ENCODE results near the gene SMARCAL1. TPM values are rescaled to one million over a fixed set of nuclear protein-coding genes. Genes with fewer than 3 reads are reported as not detected.

The SMARCAL1 gene
- polyA plus RNA-seq, 1 donor from 2014 or later = 7.5 TPM

DNA sequence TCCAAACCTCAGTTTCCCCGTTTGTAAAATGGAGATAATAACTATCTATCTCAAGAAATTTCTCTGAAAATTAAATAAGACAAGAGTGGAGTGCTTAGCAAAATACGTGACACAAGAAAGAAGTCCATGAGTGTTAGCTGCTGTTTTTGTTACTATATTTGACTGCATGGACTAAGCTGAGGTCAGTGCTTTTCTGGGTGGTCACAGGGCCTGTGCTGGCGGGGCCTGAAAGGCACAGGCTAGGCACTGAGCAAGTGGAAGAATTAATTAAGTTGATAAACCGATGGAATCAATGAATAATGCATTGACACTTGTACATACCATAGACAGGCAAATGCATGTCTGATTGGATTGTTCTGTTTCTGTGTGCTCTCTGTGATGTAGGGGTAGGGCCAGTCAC, 113.7 kb downstream of the SMARCAL1 start:
- Histone ChIP-seq H3K4me3 (ENCODE audit: low read length) (no peak overlapping the region), H3K27me3 (ENCODE audit: insufficient read depth, low read depth, low read length) (no peaks in the 10 kb centered on the region), H3F3A (ENCODE audit: insufficient read depth, low read length, poor library complexity, severe bottlenecking) (no peaks in the 10 kb centered on the region), H3K36me3 (ENCODE audit: insufficient read depth, low read length) (no peaks in the 10 kb centered on the region), H3K9me3 (ENCODE audit: low read length) (no peaks in the 10 kb centered on the region), H3K79me2 (replicated peaks; ENCODE audit: insufficient read depth, low read length) (no peaks in the 10 kb centered on the region), H3K27ac (ENCODE audit: low read length) (no peak overlapping the region), H4K20me1 (ENCODE audit: insufficient read depth) (no peaks in the 10 kb centered on the region), H3K9me2 (ENCODE audit: insufficient read depth, low read length) (no peaks in the 10 kb centered on the region), H3K4me2 (ENCODE audit: low read length) (no peak overlapping the region), H2AFZ (ENCODE audit: low read depth, low read length) (no peak overlapping the region), H3K9ac (ENCODE audit: low read length) (no peak overlapping the region)
- TF ChIP-seq, protein P1, sequence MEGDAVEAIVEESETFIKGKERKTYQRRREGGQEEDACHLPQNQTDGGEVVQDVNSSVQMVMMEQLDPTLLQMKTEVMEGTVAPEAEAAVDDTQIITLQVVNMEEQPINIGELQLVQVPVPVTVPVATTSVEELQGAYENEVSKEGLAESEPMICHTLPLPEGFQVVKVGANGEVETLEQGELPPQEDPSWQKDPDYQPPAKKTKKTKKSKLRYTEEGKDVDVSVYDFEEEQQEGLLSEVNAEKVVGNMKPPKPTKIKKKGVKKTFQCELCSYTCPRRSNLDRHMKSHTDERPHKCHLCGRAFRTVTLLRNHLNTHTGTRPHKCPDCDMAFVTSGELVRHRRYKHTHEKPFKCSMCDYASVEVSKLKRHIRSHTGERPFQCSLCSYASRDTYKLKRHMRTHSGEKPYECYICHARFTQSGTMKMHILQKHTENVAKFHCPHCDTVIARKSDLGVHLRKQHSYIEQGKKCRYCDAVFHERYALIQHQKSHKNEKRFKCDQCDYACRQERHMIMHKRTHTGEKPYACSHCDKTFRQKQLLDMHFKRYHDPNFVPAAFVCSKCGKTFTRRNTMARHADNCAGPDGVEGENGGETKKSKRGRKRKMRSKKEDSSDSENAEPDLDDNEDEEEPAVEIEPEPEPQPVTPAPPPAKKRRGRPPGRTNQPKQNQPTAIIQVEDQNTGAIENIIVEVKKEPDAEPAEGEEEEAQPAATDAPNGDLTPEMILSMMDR (IDR thresholded peaks at IDR 0.05; ENCODE audit: poor library complexity, severe bottlenecking) = no peak
- TF ChIP-seq TAF1 (IDR thresholded peaks at IDR 0.05; ENCODE audit: low read depth) (no peak), EZH2 (IDR thresholded peaks at IDR 0.05; ENCODE audit: borderline replicate concordance, insufficient read depth, low read length, poor library complexity, severe bottlenecking) (no peak), SMC3 (conservative IDR thresholded peaks at IDR 0.05; ENCODE audit: poor library complexity) (no peak), RAD21 (conservative IDR thresholded peaks at IDR 0.05) (no peak), EP300 (conservative IDR thresholded peaks at IDR 0.05; ENCODE audit: poor library complexity, severe bottlenecking) (no peak), POLR2AphosphoS5 (IDR thresholded peaks at IDR 0.05) (no peak), MXI1 (conservative IDR thresholded peaks at IDR 0.05; ENCODE audit: poor library complexity, severe bottlenecking) (no peak)
- TF ChIP-seq, protein P2, sequence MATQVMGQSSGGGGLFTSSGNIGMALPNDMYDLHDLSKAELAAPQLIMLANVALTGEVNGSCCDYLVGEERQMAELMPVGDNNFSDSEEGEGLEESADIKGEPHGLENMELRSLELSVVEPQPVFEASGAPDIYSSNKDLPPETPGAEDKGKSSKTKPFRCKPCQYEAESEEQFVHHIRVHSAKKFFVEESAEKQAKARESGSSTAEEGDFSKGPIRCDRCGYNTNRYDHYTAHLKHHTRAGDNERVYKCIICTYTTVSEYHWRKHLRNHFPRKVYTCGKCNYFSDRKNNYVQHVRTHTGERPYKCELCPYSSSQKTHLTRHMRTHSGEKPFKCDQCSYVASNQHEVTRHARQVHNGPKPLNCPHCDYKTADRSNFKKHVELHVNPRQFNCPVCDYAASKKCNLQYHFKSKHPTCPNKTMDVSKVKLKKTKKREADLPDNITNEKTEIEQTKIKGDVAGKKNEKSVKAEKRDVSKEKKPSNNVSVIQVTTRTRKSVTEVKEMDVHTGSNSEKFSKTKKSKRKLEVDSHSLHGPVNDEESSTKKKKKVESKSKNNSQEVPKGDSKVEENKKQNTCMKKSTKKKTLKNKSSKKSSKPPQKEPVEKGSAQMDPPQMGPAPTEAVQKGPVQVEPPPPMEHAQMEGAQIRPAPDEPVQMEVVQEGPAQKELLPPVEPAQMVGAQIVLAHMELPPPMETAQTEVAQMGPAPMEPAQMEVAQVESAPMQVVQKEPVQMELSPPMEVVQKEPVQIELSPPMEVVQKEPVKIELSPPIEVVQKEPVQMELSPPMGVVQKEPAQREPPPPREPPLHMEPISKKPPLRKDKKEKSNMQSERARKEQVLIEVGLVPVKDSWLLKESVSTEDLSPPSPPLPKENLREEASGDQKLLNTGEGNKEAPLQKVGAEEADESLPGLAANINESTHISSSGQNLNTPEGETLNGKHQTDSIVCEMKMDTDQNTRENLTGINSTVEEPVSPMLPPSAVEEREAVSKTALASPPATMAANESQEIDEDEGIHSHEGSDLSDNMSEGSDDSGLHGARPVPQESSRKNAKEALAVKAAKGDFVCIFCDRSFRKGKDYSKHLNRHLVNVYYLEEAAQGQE (IDR thresholded peaks at IDR 0.05; ENCODE audit: borderline replicate concordance) = no peak

DNA sequence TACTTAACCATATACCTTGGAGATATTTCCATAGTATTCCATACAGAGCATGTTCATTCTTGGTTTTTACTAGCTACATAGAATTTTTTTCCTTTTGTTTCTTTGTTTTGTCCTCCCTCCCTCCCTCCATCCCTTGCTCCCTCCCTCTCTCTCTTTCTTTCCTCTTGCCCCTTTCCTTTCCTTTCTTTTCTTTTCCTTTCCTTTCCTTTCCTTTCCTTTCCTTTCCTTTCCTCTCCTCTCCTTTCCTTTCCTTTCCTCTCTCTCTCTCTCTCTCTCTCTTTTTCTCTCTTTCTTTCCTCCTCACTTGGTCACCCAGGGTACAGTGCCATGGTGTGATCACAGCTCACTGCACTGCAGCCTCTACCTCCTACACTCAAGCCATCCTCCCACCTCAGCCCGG, 114.7 kb downstream of the SMARCAL1 start:
- H3K27me3 ChIP-seq (ENCODE audit: insufficient read depth, low read depth, low read length) = no peaks in the 10 kb centered on the region
- TF ChIP-seq, protein P2 (IDR thresholded peaks at IDR 0.05; ENCODE audit: borderline replicate concordance) = no peak
- TF ChIP-seq RAD21 (conservative IDR thresholded peaks at IDR 0.05) (no peak), POLR2AphosphoS5 (IDR thresholded peaks at IDR 0.05) (no peak), SMC3 (conservative IDR thresholded peaks at IDR 0.05; ENCODE audit: poor library complexity) (no peak), EZH2 (IDR thresholded peaks at IDR 0.05; ENCODE audit: borderline replicate concordance, insufficient read depth, low read length, poor library complexity, severe bottlenecking) (no peak), EP300 (conservative IDR thresholded peaks at IDR 0.05; ENCODE audit: poor library complexity, severe bottlenecking) (no peak)
- TF ChIP-seq, protein P1 (IDR thresholded peaks at IDR 0.05; ENCODE audit: poor library complexity, severe bottlenecking) = no peak
- H3K9ac ChIP-seq (ENCODE audit: low read length) = no peak overlapping the region
- H2AFZ ChIP-seq (ENCODE audit: low read depth, low read length) = no peak overlapping the region
- H3K36me3 ChIP-seq (ENCODE audit: insufficient read depth, low read length) = no peaks in the 10 kb centered on the region
- H3F3A ChIP-seq (ENCODE audit: insufficient read depth, low read length, poor library complexity, severe bottlenecking) = no peaks in the 10 kb centered on the region
- H3K79me2 ChIP-seq (replicated peaks; ENCODE audit: insufficient read depth, low read length) = no peaks in the 10 kb centered on the region
- no peak overlapping the region for H3K27ac ChIP-seq (ENCODE audit: low read length)
- H3K9me2 ChIP-seq (ENCODE audit: insufficient read depth, low read length) = no peaks in the 10 kb centered on the region
- H4K20me1 ChIP-seq (ENCODE audit: insufficient read depth) = no peaks in the 10 kb centered on the region
- no peak overlapping the region for H3K4me3 ChIP-seq (ENCODE audit: low read length)
- no peaks in the 10 kb centered on the region for H3K9me3 ChIP-seq (ENCODE audit: low read length)
- no peak overlapping the region for H3K4me2 ChIP-seq (ENCODE audit: low read length)

Data from neural cell (in vitro differentiated cells).